AG09309 (cell line): ENCODE data around the gene THBS2.

Experiments
- DNase-seq: peaks from one replicate; pipeline ENCODE4 v3.0.0-alpha.2; 2010; ENCODE audit warnings: low read depth
- H3K4me3 ChIP-seq: 2 replicates; pipeline ENCODE4 v1.5.1; 2011; ENCODE audit warnings: mild to moderate bottlenecking, low read depth, low read length, moderate library complexity; ENCODE audit not compliant: control insufficient read depth
- TF ChIP-seq, protein P1 (sequence below): IDR thresholded peaks from 2 replicates; pipeline ENCODE4 v1.5.1; 2011; ENCODE audit warnings: mild to moderate bottlenecking, low read depth, low read length, inconsistent platforms; ENCODE audit not compliant: insufficient read depth, control insufficient read depth; ENCODE audit errors: missing control alignments

The THBS2 gene

DNA sequence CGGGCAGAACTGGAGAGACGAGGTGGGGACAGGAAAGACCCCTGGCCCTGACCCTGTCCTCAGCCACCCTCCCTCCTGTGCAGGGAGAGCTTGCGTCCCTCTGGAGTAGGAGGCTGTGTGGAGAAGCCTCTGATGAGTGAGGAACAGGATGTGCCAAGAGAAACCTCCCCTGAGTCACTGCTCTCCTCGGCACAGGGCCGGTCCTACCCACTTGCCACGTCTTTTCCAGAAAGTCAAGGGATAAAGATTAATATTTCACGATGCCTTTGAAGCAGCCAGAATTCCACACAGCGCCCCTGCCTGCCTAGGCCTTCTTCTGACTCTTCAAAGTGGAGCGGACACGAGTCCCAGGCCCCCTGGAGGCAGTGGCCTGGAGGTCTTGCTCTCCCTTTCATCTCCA, 34.9 kb upstream of the THBS2 start:
- peak; percentile 67 for DNase-seq
- TF ChIP-seq, protein P1, sequence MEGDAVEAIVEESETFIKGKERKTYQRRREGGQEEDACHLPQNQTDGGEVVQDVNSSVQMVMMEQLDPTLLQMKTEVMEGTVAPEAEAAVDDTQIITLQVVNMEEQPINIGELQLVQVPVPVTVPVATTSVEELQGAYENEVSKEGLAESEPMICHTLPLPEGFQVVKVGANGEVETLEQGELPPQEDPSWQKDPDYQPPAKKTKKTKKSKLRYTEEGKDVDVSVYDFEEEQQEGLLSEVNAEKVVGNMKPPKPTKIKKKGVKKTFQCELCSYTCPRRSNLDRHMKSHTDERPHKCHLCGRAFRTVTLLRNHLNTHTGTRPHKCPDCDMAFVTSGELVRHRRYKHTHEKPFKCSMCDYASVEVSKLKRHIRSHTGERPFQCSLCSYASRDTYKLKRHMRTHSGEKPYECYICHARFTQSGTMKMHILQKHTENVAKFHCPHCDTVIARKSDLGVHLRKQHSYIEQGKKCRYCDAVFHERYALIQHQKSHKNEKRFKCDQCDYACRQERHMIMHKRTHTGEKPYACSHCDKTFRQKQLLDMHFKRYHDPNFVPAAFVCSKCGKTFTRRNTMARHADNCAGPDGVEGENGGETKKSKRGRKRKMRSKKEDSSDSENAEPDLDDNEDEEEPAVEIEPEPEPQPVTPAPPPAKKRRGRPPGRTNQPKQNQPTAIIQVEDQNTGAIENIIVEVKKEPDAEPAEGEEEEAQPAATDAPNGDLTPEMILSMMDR: peak; percentile 18
- H3K4me3 ChIP-seq: no peak overlapping the region

DNA sequence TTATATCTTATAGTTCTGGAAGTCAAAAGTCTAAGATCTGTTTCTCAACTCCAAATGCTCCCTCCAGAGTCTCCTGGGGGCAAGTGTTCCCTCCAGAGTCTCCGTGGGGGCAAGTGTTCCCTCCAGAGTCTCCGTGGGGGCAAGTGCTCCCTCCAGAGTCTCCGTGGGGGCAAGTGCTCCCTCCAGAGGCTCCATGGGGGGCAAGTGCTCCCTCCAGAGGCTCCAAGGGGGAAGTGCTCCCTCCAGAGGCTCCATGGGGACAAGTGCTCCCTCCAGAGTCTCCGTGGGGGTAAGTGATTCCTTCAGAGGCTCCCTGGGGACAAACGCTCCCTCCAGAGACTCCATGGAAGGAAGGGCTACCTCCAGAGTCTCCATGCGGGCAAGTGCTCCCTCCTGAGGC, 34.0 kb upstream of the THBS2 start:
- DNase-seq: no peak
- H3K4me3 ChIP-seq: no peak overlapping the region
- TF ChIP-seq, protein P1: peak; percentile 13

DNA sequence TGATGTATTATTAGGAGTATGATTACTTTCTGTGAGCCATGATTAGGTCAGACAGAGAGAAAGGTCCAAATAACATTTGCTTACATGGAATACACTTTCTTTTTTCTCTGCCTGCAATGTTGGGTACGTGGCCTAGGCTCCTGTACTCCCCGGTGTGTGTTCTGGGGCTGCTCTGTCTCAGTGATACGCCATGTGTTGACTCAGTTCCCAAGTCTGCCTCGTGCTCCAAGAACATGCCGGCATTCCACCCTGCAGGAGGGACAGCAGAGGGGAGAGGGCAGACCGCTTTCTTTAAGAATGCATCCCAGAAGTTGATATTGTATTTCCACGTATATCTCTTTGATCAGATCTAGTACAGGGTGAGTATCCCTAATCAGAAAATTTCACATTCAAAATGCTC, 33.3 kb upstream of the THBS2 start:
- no peak overlapping the region for H3K4me3 ChIP-seq
- no peak for DNase-seq
- TF ChIP-seq, protein P1: no peak

DNA sequence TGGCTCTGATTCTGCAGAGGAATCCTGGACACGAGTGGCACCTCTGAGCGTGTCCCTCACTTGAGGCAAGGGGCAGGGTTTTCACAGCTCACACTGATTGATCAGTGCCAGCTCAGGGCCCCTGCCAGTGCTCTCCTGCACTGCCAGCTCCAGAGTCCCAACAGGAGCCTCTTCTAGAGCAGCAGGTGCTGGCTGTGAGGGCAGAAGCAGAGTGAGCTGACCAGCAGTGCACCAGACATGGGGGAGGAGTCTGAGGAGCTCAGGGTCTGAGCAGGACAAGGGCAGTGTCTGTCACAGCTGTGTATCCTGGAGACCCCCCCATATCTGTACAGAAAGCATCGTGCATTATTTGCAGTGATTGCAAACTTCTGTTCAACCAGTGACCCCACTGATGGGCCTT, 31.5 kb upstream of the THBS2 start:
- H3K4me3 ChIP-seq: no peak overlapping the region
- TF ChIP-seq, protein P1: no peak
- DNase-seq: no peak

DNA sequence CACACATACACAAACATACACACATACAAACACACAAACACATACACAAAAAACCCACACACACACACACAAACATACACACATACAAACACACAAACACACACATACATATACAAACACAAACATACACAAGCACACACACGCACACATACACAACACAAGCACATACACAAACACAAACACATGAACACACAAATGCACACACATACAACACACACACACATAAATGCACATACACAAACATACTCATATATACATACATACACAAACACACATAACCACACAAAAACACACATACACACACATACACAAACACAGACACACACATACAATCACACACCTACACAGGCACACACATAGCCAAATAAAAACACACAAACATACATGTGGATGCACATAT, 30.3 kb upstream of the THBS2 start:
- no peak overlapping the region for H3K4me3 ChIP-seq
- TF ChIP-seq, protein P1: no peak

DNA sequence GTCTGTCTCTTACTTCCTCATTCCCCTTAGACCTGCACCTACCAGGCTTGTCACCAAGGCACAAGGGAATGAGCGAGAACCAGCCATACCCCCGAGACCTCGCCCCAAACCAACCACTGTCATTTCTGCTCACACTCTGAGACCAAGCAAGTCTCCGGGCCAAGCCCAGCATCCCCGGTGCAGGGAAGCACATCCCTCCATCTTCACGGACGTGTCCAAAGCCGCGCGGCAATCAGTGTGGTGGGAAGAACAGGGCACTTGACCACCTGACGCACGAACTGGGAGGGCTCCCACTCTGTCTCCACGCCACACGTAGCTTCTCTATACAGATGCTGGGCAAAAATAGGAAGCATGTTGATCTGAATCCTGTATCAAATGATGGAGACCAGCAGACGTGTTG, 28.4 kb upstream of the THBS2 start:
- no peak overlapping the region for H3K4me3 ChIP-seq
- no peak for DNase-seq
- TF ChIP-seq, protein P1: no peak

More for the DNA sequence above, 30.3 kb upstream of the THBS2 start:
- DNase-seq: no peak

DNA sequence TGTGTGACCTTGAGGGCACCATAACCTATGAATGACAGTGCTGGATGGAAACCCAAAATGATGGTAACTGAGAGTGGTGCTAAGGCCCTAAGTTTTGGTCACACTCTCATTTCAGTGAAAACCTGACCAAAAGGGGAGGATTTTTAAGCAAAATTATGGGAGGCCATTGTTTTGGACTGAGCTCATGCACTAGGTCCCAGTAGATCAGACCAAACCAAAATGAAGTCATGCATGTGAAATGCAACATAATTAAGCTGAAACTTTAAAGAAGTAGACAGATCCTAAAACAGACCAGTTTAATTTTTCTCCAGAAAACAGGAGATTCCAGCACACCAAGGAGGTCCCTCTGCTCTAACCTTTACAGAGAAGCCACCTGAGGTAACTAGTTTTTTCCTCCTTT, 24.0 kb upstream of the THBS2 start:
- TF ChIP-seq, protein P1: no peak
- no peak for DNase-seq
- H3K4me3 ChIP-seq: no peak overlapping the region
